Sigmoid colon (tissue), 7 donors: ENCODE measurements around the gene VPS4A. TPM values are rescaled to one million over a fixed set of nuclear protein-coding genes. Genes with fewer than 3 reads are reported as not detected.

Experiments used
- DNase-seq: peaks from one replicate; pipeline ENCODE4 v3.0.0-alpha.2; 2019
- H3K27ac ChIP-seq, 4 donors: fragments of 200-600 bp; sonication (generic); one replicate each; pipeline ENCODE4 v1.5.1; 2016 to 2019; ENCODE audit warnings: mild to moderate bottlenecking in 1 of 4
- H3K27me3 ChIP-seq, 3 donors: fragments of 200-600 bp; sonication (generic); one replicate each; pipeline ENCODE4 v1.5.1; 2019; ENCODE audit warnings: mild to moderate bottlenecking in 1 of 3
- H3K36me3 ChIP-seq, 4 donors: fragments of 200-600 bp; sonication (generic); one replicate each; pipeline ENCODE4 v1.5.1; 2016 to 2019
- H3K4me1 ChIP-seq, 4 donors: fragments of 200-600 bp; sonication (generic); one replicate each; pipeline ENCODE4 v1.5.1; 2017 to 2019
- H3K4me3 ChIP-seq, 4 donors: fragments of 200-600 bp; sonication (generic); one replicate each; pipeline ENCODE4 v1.5.1; 2017 to 2019; ENCODE audit warnings: mild to moderate bottlenecking in 2 of 4, moderate library complexity in 1 of 4
- H3K9me3 ChIP-seq, 4 donors: fragments of 200-600 bp in 3 of 4; sonication (generic) in 3 of 4; one replicate each; pipeline versions ENCODE4 v1.5.1 to v1.6.1; 2013 to 2019
- CTCF ChIP-seq, 4 experiments: fragments of 450-650 bp in 3 of 4; fragments of 200-600 bp in 1 of 4; IDR thresholded peaks; one replicate each; pipeline ENCODE4 v1.5.1; 2016 to 2019; ENCODE audit warnings: antibody characterized with exemption in 4 of 4, mild to moderate bottlenecking in 3 of 4, moderate library complexity in 2 of 4
- EP300 ChIP-seq, 4 donors: sonication (generic); formaldehyde crosslinking; IDR thresholded peaks; one replicate each; pipeline ENCODE4 v1.6.1; 2017; ENCODE audit warnings: antibody characterized with exemption in 4 of 4
- POLR2A ChIP-seq, 2 donors: fragments of 450-650 bp; IDR thresholded peaks; one replicate each; pipeline ENCODE4 v1.6.1; 2016; ENCODE audit warnings: antibody characterized with exemption in 2 of 2, mild to moderate bottlenecking in 2 of 2, moderate library complexity in 2 of 2
- POLR2AphosphoS5 ChIP-seq, 4 donors: sonication (generic); formaldehyde crosslinking; IDR thresholded peaks; one replicate each; pipeline ENCODE4 v1.6.1; 2017; ENCODE audit warnings: antibody characterized with exemption in 4 of 4
- WGBS, 2 donors: extraction: QIAGEN DNeasy Blood & Tissue Kit; methylation state at CpG; one replicate each; pipeline ENCODE4 v1.1.7; 2013; 5-methylcytosine and 5-hydroxymethylcytosine counted together
- intact Hi-C: fragments of 100-400 bp; cut with DNase I; formaldehyde crosslinking; loops from one replicate; pipeline ENCODE4 v1.15.1; 2023
- polyA plus RNA-seq, 3 donors: library from polyadenylated mRNA; stranded (reverse); fragments of 200-250 nt; gene quantifications; one replicate each; pipeline ENCODE4 v1.2.3, GENCODE V29; 2013
- total RNA-seq, 4 donors: library from RNA; depleted of rRNA; stranded (reverse); fragments of >200 nt; gene quantifications; one replicate each; pipeline ENCODE4 v1.1.0, GENCODE V29; 2016
- donor health status: healthy with polysubstance abuse.
- donor health status: Bipolar disorder and iron deficiency.
- donor health status: healthy.

Gene VPS4A
- total and polyA plus RNA-seq, 7 donors = 25.8 to 39.3 (median 31.7) TPM

- Histone ChIP-seq H3K9me3 (no peaks in the 10 kb centered on the region), H3K36me3 (peaks cover 53 to 93% (median 67%) of the 10 kb centered on the region in 4 donors), H3K4me1 (peaks cover 0 to 20% (median 16%) of the 10 kb centered on the region in 4 donors), H3K4me3 (no peak overlapping the region), H3K27ac (no peak overlapping the region), H3K27me3 (no peaks in the 10 kb centered on the region)
- TF ChIP-seq POLR2AphosphoS5 (IDR thresholded peaks at IDR 0.05) = no peak
- TF ChIP-seq CTCF (IDR thresholded peaks at IDR 0.05) = no peak
- TF ChIP-seq EP300 (IDR thresholded peaks at IDR 0.05) = no peak
- no peak for TF ChIP-seq POLR2A (IDR thresholded peaks at IDR 0.05)
- no peak for DNase-seq
- intact Hi-C loops = no loop called here
- 93 to 94% methylated on average over 7 of the region's 7 CpGs for WGBS, 2 donors
These were observed 11.2 kb downstream of the VPS4A start for GRCh38 chr16:69322343-69322742.

DNA sequence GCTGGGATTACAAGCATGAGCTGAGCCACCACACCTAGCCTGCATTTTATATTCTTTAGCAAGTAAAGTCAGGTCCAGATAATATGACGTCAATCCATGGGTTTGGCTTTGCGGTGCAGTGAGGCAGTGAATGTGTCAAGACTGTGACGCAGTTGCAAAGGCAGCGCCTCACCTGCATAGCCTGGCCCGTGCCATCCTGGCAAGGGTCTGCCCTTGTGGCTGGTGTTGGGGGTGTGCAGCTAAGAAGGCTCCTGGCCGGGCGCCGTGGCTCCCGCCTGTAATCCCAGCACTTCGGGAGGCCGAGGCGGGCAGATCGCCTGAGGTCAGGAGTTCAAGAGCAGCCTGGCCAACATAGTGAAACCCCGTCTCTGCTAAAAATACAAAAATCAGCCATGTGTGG, 12.3 kb downstream of the VPS4A start:
- intact Hi-C loops = no loop called here
- no peak overlapping the region for H3K4me3 ChIP-seq
- WGBS, 2 donors = 92 to 93% methylated on average over 14 of the region's 14 CpGs
- H3K27me3 ChIP-seq = no peaks in the 10 kb centered on the region
- H3K9me3 ChIP-seq = no peaks in the 10 kb centered on the region
- no peak overlapping the region for H3K27ac ChIP-seq
- H3K36me3 ChIP-seq = peaks cover 48 to 84% (median 62%) of the 10 kb centered on the region in 4 donors
- H3K4me1 ChIP-seq = peaks cover 0 to 30% (median 26%) of the 10 kb centered on the region in 4 donors
- TF ChIP-seq POLR2AphosphoS5 (IDR thresholded peaks at IDR 0.05) (no peak), POLR2A (IDR thresholded peaks at IDR 0.05) (no peak), EP300 (IDR thresholded peaks at IDR 0.05) (no peak), CTCF (IDR thresholded peaks at IDR 0.05) (no peak)
- DNase-seq = no peak

DNA sequence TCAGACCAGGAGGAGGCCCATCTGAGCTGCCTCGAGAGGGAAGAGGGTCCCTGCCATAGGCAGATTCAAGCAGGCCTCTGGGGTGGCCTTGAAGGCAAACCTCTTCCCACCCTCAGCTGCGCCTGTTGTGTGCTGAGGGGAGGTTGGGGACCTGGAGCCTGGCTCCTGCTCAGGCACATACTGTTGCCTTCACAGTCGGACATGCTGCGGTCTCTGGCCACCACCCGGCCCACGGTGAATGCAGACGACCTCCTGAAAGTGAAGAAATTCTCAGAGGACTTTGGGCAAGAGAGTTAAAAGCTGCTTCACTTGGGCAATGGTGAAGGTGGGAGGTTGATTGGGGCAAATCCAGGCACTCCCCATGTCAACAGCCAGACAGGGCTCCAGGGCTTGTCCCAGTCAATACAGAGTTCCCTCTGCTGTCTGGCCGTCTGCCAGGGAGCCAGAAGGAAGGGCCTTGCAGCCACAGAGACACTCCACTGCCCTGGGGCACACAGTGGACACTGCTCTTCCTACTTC, 12.9 kb downstream of the VPS4A start:
- H3K4me3 ChIP-seq = no peak overlapping the region
- H3K4me1 ChIP-seq = peaks cover 0 to 36% (median 33%) of the 10 kb centered on the region in 4 donors
- intact Hi-C loops = no loop called here
- no peak overlapping the region for H3K27ac ChIP-seq
- H3K27me3 ChIP-seq = no peaks in the 10 kb centered on the region
- H3K9me3 ChIP-seq = no peaks in the 10 kb centered on the region
- no peak for DNase-seq
- 68 to 84% methylated on average over 8 of the region's 8 CpGs for WGBS, 2 donors
- TF ChIP-seq POLR2A (IDR thresholded peaks at IDR 0.05) = no peak
- TF ChIP-seq POLR2AphosphoS5 (IDR thresholded peaks at IDR 0.05) = no peak
- peaks cover 42 to 77% (median 57%) of the 10 kb centered on the region in 4 donors for H3K36me3 ChIP-seq

- Histone ChIP-seq H3K36me3 (peaks cover 35 to 71% (median 51%) of the 10 kb centered on the region in 4 donors), H3K27me3 (no peaks in the 10 kb centered on the region)
These were observed 13.6 kb downstream of the VPS4A start for GRCh38 chr16:69324585-69325253.

More at GRCh38 chr16:69324585-69325253, 13.6 kb downstream of the VPS4A start:
- no peak for DNase-seq
- intact Hi-C loops = no loop called here
- WGBS, 2 donors = 69 to 82% methylated on average over 10 of the region's 10 CpGs
- Histone ChIP-seq H3K4me3 (no peak overlapping the region), H3K4me1 (peaks cover 0 to 43% (median 39%) of the 10 kb centered on the region in 4 donors), H3K9me3 (no peaks in the 10 kb centered on the region), H3K27ac (no peak overlapping the region)
- TF ChIP-seq EP300 (IDR thresholded peaks at IDR 0.05) (no peak), POLR2A (IDR thresholded peaks at IDR 0.05) (no peak), POLR2AphosphoS5 (IDR thresholded peaks at IDR 0.05) (no peak), CTCF (IDR thresholded peaks at IDR 0.05) (no peak)
